Measurements from ENCODE around the gene LIG4.
A peak's percentile ranks its signal among the peaks of the same experiment; 100 is the strongest.
"Not testable (repeated sequence)": the region's sequence is repeated elsewhere in the genome, so short reads cannot be mapped to it uniquely, and the experiment has no call there.

LIG4 gene

DNA sequence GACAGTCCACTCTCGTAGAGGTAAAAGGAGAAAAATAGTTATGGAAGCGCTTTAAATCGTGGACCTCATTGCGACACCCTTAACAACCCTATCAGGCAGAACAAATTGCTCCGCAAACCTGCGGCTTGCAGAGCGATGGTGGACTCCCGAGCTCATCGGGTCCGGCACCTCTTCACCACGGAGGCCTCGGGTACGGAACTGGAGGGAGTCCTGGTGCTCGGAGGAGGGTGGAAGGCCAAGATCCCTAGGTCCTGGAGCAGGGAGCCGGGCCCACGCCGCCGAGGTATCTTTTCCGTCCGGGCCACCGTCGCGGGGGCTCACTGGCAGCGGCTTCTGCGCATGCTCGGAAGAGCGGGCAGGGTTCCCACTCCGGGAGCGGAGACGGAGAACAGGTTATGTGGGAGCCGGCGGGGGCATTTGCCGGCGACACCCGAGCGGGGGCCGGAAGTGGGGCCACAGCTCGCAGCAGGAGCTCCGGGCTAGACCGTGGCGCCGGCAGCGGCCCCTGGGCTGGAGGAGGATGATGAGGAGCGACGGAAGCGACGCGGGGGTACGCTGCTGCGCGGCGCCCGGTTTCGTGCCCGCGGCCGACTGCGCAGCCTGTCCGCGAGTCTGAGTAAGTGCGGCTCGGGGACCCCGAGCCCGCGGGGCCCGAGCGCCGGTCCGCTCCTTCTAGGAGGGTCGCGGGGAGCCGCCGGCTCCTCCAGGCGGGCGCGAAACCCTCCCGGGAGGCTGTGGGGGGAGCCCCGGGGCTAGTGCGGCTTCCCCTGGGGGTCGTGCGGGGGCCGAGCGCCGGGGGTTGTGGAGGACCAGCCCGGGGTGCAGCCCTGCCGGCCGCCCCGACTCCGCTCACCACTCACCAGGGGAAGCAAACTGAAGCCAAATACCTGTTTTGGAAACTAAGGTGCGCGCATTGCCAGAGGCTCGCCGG is 3.0 kb upstream of the LIG4 start, which contains the start of gene ABHD13:
TSS of gene ABHD13 (plus strand) at position 349 of the 931 bp plus-strand sequence. CDS start 10,827 bp downstream, outside the sequence.
- Histone ChIP-seq H3K27me3 (ENCODE audit: control insufficient read depth in 1 of 2, insufficient read depth in 2 of 2, low read length in 2 of 2) (no peaks in the 10 kb centered on the region), H3K36me3 (ENCODE audit: insufficient read depth, low read length) (no peaks in the 10 kb centered on the region), H3K9ac (ENCODE audit: low read length) (peak within 1 kb of the TSS; percentile 79), H3K27ac (ENCODE audit: low read depth, low read length) (peak within 1 kb of the TSS; percentile 97), H3K9me3 (ENCODE audit: low read length) (no peaks in the 10 kb centered on the region), H3K4me3 (ENCODE audit: low read depth in 1 of 2, low read length in 2 of 2) (peak within 1 kb of the TSS; percentile 84 to 98), H3K4me1 (ENCODE audit: insufficient read depth, low read length) (peaks cover 41% of the 10 kb centered on the region)

DNA sequence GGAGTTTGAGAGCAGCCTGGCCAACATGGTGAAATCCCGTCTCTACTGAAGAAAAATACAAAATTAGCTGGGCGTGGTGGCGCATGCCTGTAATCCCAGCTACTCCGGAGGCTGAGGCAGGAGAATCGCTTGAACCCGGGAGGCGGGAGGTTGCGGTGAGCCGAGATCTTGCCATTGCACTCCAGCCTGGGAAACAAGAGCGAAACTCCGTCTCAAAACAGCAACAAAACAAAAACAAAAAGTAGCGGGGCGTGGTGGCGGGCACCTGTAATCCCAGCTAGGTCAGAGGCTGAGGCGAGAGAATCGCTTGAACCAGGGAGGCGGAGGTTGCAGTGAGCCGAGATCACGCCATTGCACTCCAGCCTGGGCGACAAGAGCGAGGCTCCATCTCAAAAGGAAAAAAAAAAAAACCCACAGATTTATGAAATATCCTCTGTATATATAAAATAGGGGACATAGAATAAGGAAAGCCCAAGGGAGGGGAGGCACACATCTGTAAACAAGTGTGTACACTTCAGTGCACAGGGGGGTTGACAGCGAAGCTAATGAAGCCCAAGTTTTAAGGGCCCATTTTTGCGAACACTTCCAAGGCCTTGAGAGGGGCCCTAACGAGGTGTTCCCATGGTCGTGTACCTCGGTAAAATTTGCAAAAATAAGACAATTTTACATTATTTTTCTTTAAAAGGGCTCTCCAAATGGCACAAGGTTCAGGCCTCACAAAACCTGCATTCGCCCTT is 2.1 kb upstream of the LIG4 start:
- Histone ChIP-seq H3K4me3 (ENCODE audit: low read depth in 1 of 2, low read length in 2 of 2) (peak overlapping the region; percentile 84 to 98), H3K4me1 (ENCODE audit: insufficient read depth, low read length) (peaks cover 38% of the 10 kb centered on the region), H3K9ac (ENCODE audit: low read length) (peak overlapping the region; percentile 55), H3K27ac (ENCODE audit: low read depth, low read length) (peak overlapping the region; percentile 97)
- not testable (repeated sequence) for H3K9me3 ChIP-seq (ENCODE audit: low read length); H3K36me3 ChIP-seq (ENCODE audit: insufficient read depth, low read length); H3K27me3 ChIP-seq (ENCODE audit: control insufficient read depth in 1 of 2, insufficient read depth in 2 of 2, low read length in 2 of 2)

DNA sequence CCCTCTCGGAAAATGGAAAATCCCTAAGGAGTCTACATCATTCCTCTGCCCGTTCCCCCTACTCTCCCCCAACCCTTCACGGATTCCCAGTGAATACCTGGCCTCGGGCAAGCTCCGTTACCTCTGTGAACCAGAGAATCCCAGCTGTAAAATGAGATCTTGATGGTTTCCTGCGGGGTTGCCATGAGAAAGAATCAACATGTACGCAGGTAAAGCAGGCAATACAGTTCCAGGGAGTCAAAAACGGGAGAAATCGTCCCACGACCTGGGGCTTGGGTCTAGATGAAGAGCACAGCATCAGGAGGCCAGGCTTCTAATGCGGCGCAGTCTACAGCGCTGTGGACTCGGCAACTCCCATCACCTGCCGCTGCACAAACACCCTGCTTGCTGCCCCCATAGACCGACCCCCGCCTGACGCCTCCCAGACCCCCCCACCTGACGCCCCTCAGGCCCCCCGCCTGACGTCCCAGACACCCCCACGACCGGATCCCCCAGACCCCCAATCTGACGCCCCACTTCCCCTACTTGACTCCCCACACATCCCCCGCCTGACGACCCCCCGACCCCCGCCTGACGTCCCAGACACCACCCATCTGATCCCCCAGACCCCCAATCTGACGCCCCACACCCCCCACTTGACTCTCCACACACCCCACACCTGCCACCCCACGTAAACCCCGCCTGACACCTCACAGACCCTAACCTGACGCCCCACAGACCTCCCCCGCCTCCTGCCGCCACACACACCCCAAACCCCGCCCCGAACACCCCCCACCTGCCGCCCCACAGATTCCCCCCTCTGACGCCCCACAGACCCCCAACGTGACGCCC is 680 bp downstream of the LIG4 start:
- H3K27ac ChIP-seq (ENCODE audit: low read depth, low read length), result no peak overlapping the region

DNA sequence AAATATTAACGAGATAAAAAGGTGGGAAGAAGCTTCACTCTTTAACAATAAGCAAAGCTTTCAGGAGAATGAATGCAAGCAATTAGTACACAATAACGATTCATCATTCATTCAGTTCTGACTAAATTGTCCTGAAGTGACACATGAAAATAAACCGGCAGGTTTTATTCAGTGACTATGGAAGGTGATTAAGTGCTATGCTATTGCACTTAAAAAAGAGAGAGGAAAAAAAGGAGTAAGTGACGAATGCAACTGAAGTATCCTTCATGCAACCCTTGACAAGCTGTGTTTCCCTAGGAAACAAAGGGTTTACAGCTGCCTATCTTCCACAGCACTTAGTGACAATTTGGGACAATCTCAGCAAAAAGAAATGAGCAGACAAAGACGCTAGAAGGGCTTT is 1.4 kb downstream of the LIG4 start:
- Histone ChIP-seq H3K36me3 (ENCODE audit: insufficient read depth, low read length) (peaks cover 8% of the 10 kb centered on the region), H3K9me3 (ENCODE audit: low read length) (no peaks in the 10 kb centered on the region), H3K9ac (ENCODE audit: low read length) (no peak overlapping the region), H3K27ac (ENCODE audit: low read depth, low read length) (no peak overlapping the region), H3K4me3 (ENCODE audit: low read depth in 1 of 2, low read length in 2 of 2) (no peak overlapping the region), H3K4me1 (ENCODE audit: insufficient read depth, low read length) (peaks cover 17% of the 10 kb centered on the region), H3K27me3 (ENCODE audit: control insufficient read depth in 1 of 2, insufficient read depth in 2 of 2, low read length in 2 of 2) (no peaks in the 10 kb centered on the region)

More for the DNA sequence above, 680 bp downstream of the LIG4 start:
- Histone ChIP-seq H3K4me1 (ENCODE audit: insufficient read depth, low read length) (peaks cover 24% of the 10 kb centered on the region), H3K4me3 (ENCODE audit: low read depth in 1 of 2, low read length in 2 of 2) (peak overlapping the region; percentile 10 to 54), H3K27me3 (ENCODE audit: control insufficient read depth in 1 of 2, insufficient read depth in 2 of 2, low read length in 2 of 2) (no peaks in the 10 kb centered on the region), H3K9ac (ENCODE audit: low read length) (no peak overlapping the region), H3K36me3 (ENCODE audit: insufficient read depth, low read length) (peaks cover 8% of the 10 kb centered on the region), H3K9me3 (ENCODE audit: low read length) (no peaks in the 10 kb centered on the region)

DNA sequence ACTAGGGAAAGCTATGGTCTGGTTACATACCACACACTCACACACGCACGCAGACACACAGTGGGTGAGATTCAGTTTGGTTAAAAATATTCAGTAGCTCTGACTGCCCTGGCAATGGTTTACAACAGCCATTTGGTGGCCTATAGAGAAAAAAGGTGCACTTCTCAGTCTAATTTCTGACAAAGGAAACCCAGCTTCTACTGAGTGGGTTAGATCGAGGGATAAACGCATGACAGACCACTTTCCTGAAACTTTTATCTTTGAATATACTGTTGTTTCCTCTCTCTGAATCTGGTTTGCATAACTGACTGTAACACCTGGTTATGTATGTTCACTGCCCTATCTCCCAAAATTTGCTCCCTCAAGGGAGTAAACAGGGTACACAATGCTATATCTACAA is 2.5 kb downstream of the LIG4 start:
- H3K9ac ChIP-seq (ENCODE audit: low read length), result no peak overlapping the region
- H3K36me3 ChIP-seq (ENCODE audit: insufficient read depth, low read length), result peaks cover 8% of the 10 kb centered on the region
- H3K9me3 ChIP-seq (ENCODE audit: low read length), result no peaks in the 10 kb centered on the region
- no peaks in the 10 kb centered on the region for H3K27me3 ChIP-seq (ENCODE audit: control insufficient read depth in 1 of 2, insufficient read depth in 2 of 2, low read length in 2 of 2)
- H3K4me1 ChIP-seq (ENCODE audit: insufficient read depth, low read length), result peaks cover 16% of the 10 kb centered on the region
- no peak overlapping the region for H3K27ac ChIP-seq (ENCODE audit: low read depth, low read length)
- H3K4me3 ChIP-seq (ENCODE audit: low read depth in 1 of 2, low read length in 2 of 2), result no peak overlapping the region

DNA sequence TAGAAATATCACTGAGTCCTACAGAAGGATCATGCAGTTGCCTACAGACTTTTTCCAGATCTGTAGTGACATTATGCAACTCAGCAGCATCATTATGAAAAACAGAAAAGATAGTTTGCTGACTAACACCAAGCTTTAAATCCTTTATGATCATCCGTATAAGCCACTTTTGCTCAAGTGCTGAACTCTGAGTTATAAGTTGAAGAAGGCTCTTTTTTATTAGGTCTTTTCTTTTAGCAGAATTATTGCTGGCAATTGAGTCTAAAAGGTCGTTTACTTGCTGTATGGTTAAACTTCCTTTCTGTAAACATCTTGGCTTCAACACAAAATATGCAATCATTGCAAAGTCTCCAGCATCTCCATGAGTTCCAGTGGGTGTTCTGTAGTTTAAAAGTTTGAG is 4.8 kb downstream of the LIG4 start:
- Histone ChIP-seq H3K27ac (ENCODE audit: low read depth, low read length) (no peak overlapping the region), H3K9me3 (ENCODE audit: low read length) (no peaks in the 10 kb centered on the region), H3K4me1 (ENCODE audit: insufficient read depth, low read length) (peaks cover 8% of the 10 kb centered on the region), H3K9ac (ENCODE audit: low read length) (no peak overlapping the region), H3K27me3 (ENCODE audit: control insufficient read depth in 1 of 2, insufficient read depth in 2 of 2, low read length in 2 of 2) (no peaks in the 10 kb centered on the region), H3K4me3 (ENCODE audit: low read depth in 1 of 2, low read length in 2 of 2) (no peak overlapping the region), H3K36me3 (ENCODE audit: insufficient read depth, low read length) (peaks cover 8% of the 10 kb centered on the region)

DNA sequence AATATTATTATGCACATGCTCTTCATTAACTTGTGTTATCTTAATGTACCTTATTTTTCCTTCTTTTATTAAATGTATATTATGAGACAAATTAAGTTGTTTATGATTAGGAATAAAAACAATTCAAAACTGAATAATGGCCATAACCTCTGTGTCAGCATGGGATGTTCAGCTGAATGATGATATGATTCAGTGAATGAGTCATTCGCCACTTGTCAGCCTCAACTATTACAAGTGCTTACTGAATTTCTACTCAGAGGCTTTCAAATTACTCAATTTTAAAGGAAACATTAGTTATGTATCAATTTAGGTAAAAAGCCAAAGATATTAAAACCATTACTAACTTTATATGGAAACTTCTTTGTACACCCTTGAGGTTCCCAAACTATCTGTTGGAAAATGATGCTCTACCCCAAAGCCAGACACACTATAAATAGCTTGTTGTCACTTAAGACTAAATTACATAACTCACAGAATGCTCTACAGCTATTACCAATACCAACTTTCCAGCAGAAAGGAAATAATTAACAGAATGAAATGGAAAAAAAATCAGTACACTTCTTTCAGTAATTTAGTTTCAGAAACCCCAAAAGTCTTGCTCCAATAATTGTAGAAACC is 14.4 kb downstream of the LIG4 start:
- no peak overlapping the region for H3K4me3 ChIP-seq (ENCODE audit: low read depth in 1 of 2, low read length in 2 of 2)

DNA sequence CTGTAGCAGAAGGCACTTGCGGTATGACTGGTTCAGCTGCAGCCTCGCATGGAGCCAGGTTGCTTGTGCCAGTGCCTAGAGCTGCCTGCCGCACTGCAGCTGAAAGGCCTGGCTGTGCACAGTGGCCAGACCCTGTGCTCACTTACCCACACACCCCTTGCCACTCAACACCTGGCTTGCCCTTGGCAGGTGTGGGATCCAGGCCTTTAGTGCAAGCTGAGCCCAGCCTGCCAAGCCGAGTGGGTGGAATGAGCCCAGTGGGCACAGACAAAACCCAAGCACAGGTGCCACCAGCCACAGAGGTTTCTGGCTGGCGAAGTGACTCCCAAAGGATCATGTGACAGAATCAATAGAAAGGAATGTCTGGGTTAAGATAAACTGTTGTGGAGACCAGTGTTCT is 19.5 kb downstream of the LIG4 start:
- no peak overlapping the region for H3K4me3 ChIP-seq (ENCODE audit: low read depth in 1 of 2, low read length in 2 of 2)

More for the DNA sequence above, 14.4 kb downstream of the LIG4 start:
- Histone ChIP-seq H3K4me1 (ENCODE audit: insufficient read depth, low read length) (no peaks in the 10 kb centered on the region), H3K9ac (ENCODE audit: low read length) (no peak overlapping the region), H3K27ac (ENCODE audit: low read depth, low read length) (no peak overlapping the region), H3K9me3 (ENCODE audit: low read length) (no peaks in the 10 kb centered on the region), H3K27me3 (ENCODE audit: control insufficient read depth in 1 of 2, insufficient read depth in 2 of 2, low read length in 2 of 2) (no peaks in the 10 kb centered on the region), H3K36me3 (ENCODE audit: insufficient read depth, low read length) (no peaks in the 10 kb centered on the region)

DNA sequence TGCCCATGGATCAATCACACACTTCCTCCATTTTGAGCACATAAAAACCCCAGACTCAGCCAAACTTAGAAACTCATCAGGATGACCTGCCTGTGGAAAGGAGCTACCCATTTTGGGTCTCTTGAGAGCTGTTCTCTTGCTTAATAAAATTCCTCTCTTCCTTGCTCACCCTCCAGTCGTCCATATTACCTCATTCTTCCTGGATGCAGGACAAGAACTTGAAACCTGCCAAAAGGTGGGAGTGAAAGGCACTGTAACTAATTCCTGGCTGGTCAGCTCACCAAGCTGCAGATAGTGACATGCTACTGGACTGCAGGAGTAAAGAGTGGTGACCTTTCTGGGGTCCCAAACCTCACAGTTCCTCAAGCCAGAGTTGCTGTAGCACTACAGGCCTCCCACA is 20.2 kb downstream of the LIG4 start:
- H3K4me1 ChIP-seq (ENCODE audit: insufficient read depth, low read length), result no peaks in the 10 kb centered on the region
- no peak overlapping the region for H3K27ac ChIP-seq (ENCODE audit: low read depth, low read length)
- H3K9me3 ChIP-seq (ENCODE audit: low read length), result no peaks in the 10 kb centered on the region
- H3K9ac ChIP-seq (ENCODE audit: low read length), result no peak overlapping the region
- no peaks in the 10 kb centered on the region for H3K27me3 ChIP-seq (ENCODE audit: control insufficient read depth in 1 of 2, insufficient read depth in 2 of 2, low read length in 2 of 2)
- H3K36me3 ChIP-seq (ENCODE audit: insufficient read depth, low read length), result no peaks in the 10 kb centered on the region
- no peak overlapping the region for H3K4me3 ChIP-seq (ENCODE audit: low read depth in 1 of 2, low read length in 2 of 2)

More for the DNA sequence above, 19.5 kb downstream of the LIG4 start:
- H3K36me3 ChIP-seq (ENCODE audit: insufficient read depth, low read length), result no peaks in the 10 kb centered on the region
- no peaks in the 10 kb centered on the region for H3K4me1 ChIP-seq (ENCODE audit: insufficient read depth, low read length)
- H3K9ac ChIP-seq (ENCODE audit: low read length), result no peak overlapping the region
- H3K9me3 ChIP-seq (ENCODE audit: low read length), result no peaks in the 10 kb centered on the region
- H3K27me3 ChIP-seq (ENCODE audit: control insufficient read depth in 1 of 2, insufficient read depth in 2 of 2, low read length in 2 of 2), result no peaks in the 10 kb centered on the region
- no peak overlapping the region for H3K27ac ChIP-seq (ENCODE audit: low read depth, low read length)

DNA sequence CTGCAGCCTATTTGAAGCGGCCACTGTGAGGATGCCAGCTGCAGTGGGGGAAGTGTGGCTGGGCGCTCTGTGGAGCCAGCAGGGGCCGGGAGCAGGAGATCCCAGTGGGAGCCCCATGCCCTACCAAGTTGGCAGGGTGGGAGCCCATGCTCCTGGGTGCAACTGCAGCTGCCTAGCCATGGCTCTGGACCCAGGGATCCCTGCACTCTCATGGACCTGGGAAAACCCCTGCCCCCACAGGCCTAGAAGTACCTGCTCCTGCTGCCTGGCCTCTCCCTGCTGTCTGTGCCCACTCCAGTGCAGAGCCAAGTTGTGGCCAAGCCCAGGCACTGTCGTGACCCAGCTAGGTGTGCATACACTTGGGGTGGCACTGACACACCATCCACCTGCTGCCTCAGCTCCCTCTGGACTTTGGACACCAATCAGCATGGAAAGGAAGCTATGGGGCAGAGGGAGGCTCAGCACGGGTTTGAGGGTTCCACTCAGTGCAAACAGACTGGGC is 20.9 kb downstream of the LIG4 start:
- H3K4me3 ChIP-seq (ENCODE audit: low read depth in 1 of 2, low read length in 2 of 2), result no peak overlapping the region
- H3K9me3 ChIP-seq (ENCODE audit: low read length), result no peaks in the 10 kb centered on the region
- no peak overlapping the region for H3K27ac ChIP-seq (ENCODE audit: low read depth, low read length)
- H3K4me1 ChIP-seq (ENCODE audit: insufficient read depth, low read length), result no peaks in the 10 kb centered on the region
- no peaks in the 10 kb centered on the region for H3K27me3 ChIP-seq (ENCODE audit: control insufficient read depth in 1 of 2, insufficient read depth in 2 of 2, low read length in 2 of 2)
- H3K9ac ChIP-seq (ENCODE audit: low read length), result no peak overlapping the region
- no peaks in the 10 kb centered on the region for H3K36me3 ChIP-seq (ENCODE audit: insufficient read depth, low read length)
